Fibroblast of the conjunctiva (primary cell): ENCODE data around the gene OR6V1.

ENCODE experiments used
- DNase-seq: peaks from one replicate; pipeline ENCODE4 v3.0.0-alpha.2; 2010; ENCODE audit warnings: low read depth

Gene OR6V1, protein sequence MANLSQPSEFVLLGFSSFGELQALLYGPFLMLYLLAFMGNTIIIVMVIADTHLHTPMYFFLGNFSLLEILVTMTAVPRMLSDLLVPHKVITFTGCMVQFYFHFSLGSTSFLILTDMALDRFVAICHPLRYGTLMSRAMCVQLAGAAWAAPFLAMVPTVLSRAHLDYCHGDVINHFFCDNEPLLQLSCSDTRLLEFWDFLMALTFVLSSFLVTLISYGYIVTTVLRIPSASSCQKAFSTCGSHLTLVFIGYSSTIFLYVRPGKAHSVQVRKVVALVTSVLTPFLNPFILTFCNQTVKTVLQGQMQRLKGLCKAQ

DNA sequence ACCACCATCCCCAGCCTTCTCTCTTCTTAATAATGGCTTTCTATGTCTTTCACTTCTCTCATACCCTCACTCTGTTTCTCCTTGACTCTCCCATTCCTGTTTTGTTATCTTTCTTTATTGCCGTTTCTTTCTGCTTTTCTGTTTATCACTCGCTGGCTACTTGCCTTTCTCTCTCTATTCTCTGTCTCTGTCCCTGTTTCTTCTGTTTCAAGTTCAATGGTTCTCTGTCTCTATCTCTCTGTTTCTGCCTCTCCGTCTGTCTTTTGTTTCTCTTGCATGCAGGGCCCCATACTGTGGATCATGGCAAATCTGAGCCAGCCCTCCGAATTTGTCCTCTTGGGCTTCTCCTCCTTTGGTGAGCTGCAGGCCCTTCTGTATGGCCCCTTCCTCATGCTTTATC is at the start of gene OR6V1:
TSS of gene OR6V1 (plus strand) at position 301 of the 400 bp plus-strand sequence. CDS start at position 301, 0 bp downstream.
- DNase-seq = no peak

DNA sequence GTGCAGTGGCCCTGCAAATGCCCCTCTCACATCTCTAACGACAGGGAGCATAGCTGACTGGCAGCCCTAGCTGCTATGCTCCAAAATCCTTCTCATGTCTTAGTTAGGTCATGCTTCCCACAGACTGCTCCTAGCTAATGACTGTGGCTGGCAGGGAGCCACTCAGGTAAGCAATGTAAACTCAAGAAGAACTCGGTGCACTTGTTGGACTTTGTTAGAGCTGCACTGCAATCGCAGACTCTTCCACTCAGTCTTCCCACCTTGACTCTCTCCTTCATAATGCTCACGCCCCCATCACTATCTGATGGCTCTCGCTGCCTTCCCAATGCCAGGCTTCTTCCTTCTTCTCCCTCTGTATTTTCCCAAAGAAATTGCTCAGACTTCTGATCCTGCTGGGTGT is 49.2 kb upstream of the OR6V1 start:
- no peak for DNase-seq

DNA sequence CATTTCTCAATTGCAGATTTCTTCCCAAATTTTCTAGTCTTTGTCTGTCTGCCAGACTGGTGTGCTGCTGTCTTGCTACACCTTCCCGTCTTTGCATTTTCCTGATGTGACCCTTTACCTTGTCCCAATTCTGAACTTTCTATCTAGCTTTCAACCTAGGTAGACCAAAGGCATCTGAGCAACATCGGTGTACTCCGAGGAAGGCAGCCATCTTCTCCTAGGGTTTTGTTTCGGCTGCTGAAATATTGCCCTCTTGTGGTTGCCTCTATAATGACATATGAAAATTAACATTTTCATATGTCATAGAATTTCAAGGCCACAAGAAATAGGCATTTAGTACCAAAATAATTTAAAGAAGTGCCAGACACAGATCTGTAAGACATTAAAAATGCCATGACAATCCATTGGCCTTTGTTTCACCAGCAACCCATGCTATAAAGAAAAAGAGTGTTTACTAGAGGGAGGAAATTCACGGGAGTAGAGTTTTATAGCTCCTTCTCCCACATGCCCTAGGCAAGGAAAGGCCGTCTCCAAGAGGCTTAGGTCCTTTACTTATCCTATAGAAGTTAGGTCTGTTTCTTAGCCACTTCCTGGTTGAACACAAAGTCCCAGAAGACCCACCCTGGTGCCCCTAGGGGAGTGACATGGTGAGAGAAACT is 48.6 kb upstream of the OR6V1 start:
- DNase-seq = peak; percentile 35

DNA sequence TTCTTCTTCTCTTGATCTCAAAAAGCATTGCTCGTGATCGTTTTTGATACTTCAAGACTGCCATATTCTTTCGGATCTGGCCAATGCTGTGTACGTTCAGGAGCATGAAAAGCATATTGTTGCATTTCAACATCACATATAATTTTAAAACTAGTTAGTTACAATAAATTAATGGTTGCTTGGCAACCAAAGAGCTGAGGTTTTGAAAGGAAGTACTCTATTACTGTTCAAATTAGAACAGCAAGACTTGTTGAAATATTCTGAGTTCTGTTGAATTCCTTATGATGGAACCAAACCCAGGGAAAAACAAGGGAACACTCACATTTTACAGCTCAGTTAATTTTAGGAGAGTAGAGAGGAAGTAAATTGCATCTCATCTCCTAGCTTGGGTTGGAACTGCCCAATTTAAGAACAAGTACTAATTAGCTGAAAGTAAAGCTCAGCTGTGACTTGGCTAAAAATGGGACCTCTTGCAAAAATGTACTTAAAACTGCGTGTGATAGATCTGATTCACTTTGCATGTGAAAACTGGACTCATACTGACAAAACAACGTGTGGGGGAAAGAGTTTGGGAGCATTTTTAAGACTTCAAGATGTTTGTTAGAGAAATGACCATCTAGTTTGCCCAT is 46.4 kb upstream of the OR6V1 start:
- DNase-seq = no peak

DNA sequence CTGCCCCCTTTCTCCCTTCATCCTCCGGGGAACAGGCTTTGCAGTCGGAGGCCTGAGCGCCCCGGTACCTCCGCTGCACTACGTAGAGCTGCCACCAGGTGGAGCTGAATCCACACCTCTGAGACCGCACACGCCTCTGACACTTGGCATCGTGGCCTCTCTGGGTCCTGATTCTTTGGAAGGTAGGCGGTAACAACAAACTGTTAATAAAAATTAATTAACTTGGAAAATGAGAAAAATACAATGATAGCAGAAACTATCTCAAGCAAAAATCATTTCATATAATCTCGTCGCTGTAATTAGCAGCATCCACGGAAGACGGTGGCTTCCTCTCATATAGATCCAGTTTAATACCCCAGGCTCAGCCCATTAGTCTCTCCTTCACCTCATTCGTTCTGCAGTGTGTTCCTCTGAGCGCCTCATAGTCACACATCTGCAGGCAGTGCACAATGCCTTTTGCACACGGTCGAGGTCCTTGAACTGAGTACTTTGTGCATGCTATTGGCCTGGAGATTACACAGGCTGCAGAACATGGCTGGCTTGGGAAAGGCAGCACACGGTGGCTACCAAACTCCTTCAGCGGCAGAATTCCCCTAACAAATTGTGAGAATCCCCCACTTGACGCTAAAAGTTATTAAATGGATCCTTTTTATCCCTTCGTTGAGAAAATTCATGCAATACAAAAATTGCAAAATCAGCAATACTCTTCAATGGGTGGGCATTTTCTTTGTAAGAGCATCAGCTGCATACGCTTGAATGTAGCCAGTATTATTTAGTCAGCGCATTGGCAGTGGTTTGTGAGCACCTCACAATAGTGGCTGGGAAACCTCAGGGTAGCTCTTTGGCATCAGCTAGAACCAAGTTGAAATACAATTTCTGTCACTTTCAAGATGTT is 43.9 kb upstream of the OR6V1 start:
- peak; percentile 37 for DNase-seq

- no peak for DNase-seq
These were observed 40.1 kb upstream of the OR6V1 start for GRCh38 chr7:143012001-143012400.

DNA sequence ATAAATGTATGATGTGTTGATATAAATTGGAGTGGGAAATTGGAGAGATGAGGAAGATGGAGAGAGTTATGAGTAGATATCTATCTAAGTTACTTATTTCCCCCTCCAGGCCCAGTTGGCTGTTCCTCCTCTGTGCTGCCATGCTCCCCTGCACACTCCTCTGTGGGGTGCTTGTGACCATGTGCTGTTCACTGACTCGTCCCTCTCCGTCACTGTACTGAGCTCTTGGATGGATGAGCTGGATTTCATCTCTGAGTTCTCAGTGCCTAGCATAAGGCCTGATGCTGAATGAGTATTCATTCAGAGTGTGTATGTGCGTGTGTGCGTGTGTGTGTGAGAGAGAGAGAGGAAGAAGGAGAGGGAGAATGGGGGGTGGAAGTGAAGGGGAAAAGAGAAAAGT is 39.7 kb upstream of the OR6V1 start:
- no peak for DNase-seq

DNA sequence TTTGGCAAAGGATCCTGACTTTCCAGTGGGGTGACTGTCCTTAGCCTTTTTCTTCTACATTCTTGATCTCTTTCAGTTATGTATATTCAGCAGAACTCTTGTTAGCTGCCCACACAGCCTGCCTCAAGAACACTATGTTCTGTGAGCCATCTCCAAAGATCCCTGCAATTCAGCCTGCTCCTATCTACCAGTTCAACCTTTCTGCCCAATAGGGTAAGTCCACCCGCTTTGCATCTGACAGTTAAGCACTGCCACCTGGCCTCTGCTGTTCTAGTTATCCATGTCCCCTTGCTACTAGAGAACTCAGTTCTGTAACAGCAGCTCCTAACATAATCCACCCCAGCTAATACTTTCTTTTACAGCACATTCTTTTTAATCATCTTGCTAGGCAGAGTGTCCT is 38.7 kb upstream of the OR6V1 start:
- DNase-seq = peak; percentile 49

DNA sequence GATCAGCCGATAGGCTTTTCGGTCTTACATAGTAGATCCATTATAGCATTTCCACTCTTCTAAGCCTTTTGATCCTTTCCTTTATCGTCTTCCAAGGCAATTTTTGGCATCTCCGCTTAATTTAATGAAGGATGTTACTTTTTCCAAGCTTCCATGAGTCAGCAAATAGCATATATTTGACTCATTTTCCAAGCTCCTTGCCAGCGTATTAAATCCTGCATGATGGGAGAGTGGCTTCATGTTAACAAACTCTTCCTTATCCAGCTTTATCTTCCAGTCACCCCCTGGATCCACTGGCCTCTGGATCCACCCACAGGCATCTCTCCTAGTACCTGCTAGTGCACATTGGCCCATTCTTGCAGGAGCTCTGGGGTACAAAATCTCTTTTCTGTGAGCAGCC is 38.2 kb upstream of the OR6V1 start:
- DNase-seq = peak; percentile 85

DNA sequence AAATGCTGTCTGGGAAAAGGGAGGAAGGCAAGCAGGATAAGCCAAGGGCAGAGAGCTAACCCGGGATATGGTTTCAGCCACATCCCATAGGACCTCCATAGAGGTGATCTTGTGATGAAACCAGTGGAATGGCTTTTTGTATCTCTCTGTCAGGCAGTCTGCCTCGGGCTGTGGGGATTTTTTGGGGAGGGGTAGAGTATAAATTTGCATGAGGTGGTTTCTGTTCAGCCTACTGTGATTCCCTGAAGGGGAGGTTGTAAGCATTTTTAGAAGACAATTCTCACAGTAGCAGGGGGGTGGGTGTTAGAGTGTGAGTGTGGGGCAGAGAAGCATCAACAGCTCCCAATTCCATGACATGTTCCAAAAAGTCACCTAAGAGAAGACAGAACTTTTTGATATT is 37.1 kb upstream of the OR6V1 start:
- DNase-seq = no peak

- peak; percentile 67 for DNase-seq
These were observed 36.1 kb upstream of the OR6V1 start for GRCh38 chr7:143015926-143016490.

DNA sequence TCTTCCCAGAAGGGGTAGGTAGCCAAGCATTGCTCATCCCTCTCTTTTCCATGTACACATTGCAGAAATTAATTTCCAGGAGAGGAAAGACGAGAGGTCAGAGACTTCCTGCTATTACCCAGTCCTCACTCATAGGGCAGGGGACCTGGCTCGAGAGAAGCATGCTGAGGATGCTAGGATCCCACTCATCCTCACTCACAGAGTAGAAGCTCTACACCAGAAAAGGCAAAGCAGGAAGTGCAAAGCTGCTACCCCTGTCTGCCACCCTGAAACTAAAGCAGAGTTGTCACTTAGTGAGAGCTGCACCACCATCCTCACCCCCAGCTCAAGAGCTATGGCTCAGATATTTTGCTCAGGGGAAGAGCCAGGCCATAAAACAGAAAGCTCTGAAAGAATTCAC is 35.1 kb upstream of the OR6V1 start:
- DNase-seq = no peak

GRCh38 chr7:143018931-143019330 is 33.2 kb upstream of the OR6V1 start:
- DNase-seq = no peak

DNA sequence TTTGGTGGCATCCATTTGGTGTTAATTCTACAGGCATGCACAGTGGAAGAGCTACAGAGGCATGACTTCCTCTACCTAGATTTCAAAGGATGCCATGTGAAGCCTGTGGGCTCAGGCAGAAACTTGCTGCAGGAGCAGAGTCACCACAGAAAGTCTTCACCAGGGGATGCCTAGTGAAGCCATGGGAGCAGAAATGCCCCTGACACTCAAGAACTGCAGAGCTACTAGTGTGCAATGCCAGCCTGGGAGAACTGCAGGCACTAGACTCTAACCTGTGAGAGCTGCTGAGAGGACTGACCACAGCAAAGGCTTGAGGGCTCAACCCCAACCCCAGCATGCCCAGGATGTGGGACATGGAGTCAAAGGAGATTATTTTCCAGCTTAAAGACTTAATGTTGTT is 29.1 kb upstream of the OR6V1 start:
- DNase-seq = no peak

GRCh38 chr7:143025371-143025770 is 26.8 kb upstream of the OR6V1 start:
- DNase-seq = no peak

- no peak for DNase-seq
These were observed 25.1 kb upstream of the OR6V1 start, which contains the start of gene OR9A2 for GRCh38 chr7:143027032-143027431. Gene OR9A2, minus strand, starts transcription at chr7:143027132. Its CDS starts 0 bp downstream, at chr7:143027132.

DNA sequence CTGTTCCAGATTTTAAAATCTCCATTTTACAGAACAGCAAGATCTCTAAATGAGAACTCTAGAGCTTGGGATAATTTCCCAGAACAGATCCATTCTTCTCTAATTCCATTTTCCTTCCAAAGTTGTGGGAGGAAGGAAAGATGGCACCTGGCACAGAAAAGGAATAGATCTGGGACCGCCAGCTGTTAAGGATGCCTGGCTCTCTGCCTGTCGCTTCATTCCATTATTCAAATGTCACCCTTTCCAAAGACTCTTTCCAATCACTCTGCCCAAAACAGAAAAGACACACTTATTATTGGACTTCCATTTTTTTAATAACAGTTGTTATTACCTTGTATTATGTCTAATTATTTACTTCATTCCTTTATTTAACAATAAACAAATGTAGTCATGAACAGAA is 24.5 kb upstream of the OR6V1 start:
- DNase-seq = no peak

GRCh38 chr7:143038635-143039034 is 13.5 kb upstream of the OR6V1 start:
- DNase-seq = no peak

DNA sequence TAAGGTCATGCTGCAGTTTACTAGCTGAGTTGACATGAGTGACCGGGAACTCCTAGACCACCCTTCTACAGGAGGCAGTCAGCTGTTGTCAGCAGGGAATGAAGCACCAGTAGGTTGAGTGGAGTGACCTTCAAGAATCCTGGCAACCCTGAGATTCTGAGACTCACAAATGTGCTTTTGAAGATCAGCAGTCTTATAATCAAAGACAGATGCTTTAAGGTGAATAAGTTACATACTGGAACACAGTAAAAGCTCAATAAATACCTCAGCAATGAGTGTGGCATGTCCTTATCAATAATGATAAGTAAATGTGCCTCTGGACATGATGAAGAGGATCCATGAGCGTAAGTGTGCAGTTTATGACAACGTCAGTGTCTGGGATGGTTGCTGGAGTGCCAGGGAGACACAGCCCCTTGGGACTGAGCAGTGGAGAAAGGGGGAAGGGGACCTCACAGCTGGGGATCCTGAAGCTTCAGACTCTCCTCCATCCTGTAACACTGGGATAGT is 11.9 kb upstream of the OR6V1 start:
- no peak for DNase-seq

GRCh38 chr7:143041346-143041745 is 10.8 kb upstream of the OR6V1 start:
- no peak for DNase-seq

GRCh38 chr7:143042159-143042789 is 9.9 kb upstream of the OR6V1 start:
- DNase-seq = no peak
